Progenitor cell of endocrine pancreas (in vitro differentiated cells): ENCODE data around the gene HLCS. TPM values are rescaled to one million over a fixed set of nuclear protein-coding genes. Genes with fewer than 3 reads are reported as not detected.
A peak's percentile ranks its signal among the peaks of the same experiment; 100 is the strongest.
"Not testable (repeated sequence)": the region's sequence is repeated elsewhere in the genome, so short reads cannot be mapped to it uniquely, and the experiment has no call there.

Source experiments
- DNase-seq: peaks from one replicate; pipeline ENCODE4 v3.0.0; 2021; ENCODE audit warnings: low spot score; ENCODE audit not compliant: unreplicated experiment
- H3K27ac Mint-ChIP-seq: 2 replicates; pipeline ENCODE4 v1.8.0; 2021; ENCODE audit warnings: mild to moderate bottlenecking, moderate library complexity, mixed read lengths
- H3K27me3 Mint-ChIP-seq: 2 replicates; pipeline ENCODE4 v1.8.0; 2021; ENCODE audit warnings: mixed read lengths
- H3K36me3 Mint-ChIP-seq: 2 replicates; pipeline ENCODE4 v1.8.0; 2022; ENCODE audit warnings: mixed read lengths; ENCODE audit not compliant: insufficient read depth
- H3K4me1 Mint-ChIP-seq: 2 replicates; pipeline ENCODE4 v1.8.0; 2021; ENCODE audit warnings: low read depth, mixed read lengths
- H3K4me3 Mint-ChIP-seq: 2 replicates; pipeline ENCODE4 v1.8.0; 2021; ENCODE audit warnings: low read depth, mild to moderate bottlenecking, moderate library complexity, mixed read lengths
- H3K9me3 Mint-ChIP-seq: 2 replicates; pipeline ENCODE4 v1.8.0; 2021; ENCODE audit warnings: low read depth, mixed read lengths
- total RNA-seq: library from RNA; stranded (reverse); gene quantifications from 2 replicates; pipeline ENCODE4 v1.2.1, GENCODE V29; 2021
- TF ChIP-seq, protein P1 (sequence below): fragments of 200-600 bp; sonication (generic); IDR thresholded peaks from one replicate; pipeline ENCODE4 v1.5.0; 2021; ENCODE audit warnings: antibody characterized with exemption, mild to moderate bottlenecking; ENCODE audit not compliant: unreplicated experiment

The HLCS gene
- total RNA-seq, 1 donor from 2014 or later, result 34.3 TPM

DNA sequence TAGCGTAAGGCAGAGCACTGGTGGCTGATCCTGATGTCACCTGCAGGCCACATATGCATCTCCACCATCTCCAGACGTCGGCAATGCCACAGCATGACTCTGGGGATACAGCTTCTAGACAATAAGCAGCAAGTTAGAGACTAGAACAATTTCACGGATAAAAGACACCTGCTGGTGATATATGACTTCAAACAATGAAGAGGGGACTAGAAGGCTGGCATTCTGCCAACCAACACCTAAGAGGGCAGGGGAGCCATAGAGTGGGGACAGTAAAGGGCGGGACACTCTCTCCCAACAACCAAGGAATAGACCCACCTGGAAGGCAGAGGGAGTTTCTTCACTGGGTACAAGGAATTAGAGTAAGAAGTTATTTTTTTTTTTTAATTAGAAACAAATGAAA is 140.8 kb downstream of the HLCS start:
- Mint-ChIP-seq H3K27me3 (peaks cover 11% of the 10 kb centered on the region), H3K4me1 (peaks cover 6% of the 10 kb centered on the region), H3K9me3 (no peaks in the 10 kb centered on the region), H3K4me3 (no peak overlapping the region), H3K36me3 (peaks cover 6% of the 10 kb centered on the region), H3K27ac (no peak overlapping the region)
- DNase-seq, result no peak
- TF ChIP-seq, protein P1, sequence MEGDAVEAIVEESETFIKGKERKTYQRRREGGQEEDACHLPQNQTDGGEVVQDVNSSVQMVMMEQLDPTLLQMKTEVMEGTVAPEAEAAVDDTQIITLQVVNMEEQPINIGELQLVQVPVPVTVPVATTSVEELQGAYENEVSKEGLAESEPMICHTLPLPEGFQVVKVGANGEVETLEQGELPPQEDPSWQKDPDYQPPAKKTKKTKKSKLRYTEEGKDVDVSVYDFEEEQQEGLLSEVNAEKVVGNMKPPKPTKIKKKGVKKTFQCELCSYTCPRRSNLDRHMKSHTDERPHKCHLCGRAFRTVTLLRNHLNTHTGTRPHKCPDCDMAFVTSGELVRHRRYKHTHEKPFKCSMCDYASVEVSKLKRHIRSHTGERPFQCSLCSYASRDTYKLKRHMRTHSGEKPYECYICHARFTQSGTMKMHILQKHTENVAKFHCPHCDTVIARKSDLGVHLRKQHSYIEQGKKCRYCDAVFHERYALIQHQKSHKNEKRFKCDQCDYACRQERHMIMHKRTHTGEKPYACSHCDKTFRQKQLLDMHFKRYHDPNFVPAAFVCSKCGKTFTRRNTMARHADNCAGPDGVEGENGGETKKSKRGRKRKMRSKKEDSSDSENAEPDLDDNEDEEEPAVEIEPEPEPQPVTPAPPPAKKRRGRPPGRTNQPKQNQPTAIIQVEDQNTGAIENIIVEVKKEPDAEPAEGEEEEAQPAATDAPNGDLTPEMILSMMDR, result no peak

DNA sequence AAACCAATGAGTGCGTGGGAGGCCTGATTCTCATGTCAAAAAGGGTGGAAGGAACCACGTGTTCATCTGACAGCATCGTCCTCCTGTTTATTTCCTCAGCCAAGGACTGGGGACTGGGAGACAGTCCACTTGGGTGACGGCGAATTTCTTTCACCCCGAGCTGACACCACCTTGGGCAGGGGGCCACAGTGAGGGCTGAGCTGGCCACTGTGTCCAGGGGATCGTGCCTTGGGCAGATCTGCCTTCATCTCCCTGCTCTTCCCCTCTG is 145.5 kb downstream of the HLCS start:
- Mint-ChIP-seq H3K9me3 (no peaks in the 10 kb centered on the region), H3K4me3 (no peak overlapping the region), H3K27ac (no peak overlapping the region), H3K36me3 (peaks cover 3% of the 10 kb centered on the region), H3K4me1 (peaks cover 6% of the 10 kb centered on the region), H3K27me3 (peaks cover 12% of the 10 kb centered on the region)
- DNase-seq, result no peak
- TF ChIP-seq, protein P1, result no peak

DNA sequence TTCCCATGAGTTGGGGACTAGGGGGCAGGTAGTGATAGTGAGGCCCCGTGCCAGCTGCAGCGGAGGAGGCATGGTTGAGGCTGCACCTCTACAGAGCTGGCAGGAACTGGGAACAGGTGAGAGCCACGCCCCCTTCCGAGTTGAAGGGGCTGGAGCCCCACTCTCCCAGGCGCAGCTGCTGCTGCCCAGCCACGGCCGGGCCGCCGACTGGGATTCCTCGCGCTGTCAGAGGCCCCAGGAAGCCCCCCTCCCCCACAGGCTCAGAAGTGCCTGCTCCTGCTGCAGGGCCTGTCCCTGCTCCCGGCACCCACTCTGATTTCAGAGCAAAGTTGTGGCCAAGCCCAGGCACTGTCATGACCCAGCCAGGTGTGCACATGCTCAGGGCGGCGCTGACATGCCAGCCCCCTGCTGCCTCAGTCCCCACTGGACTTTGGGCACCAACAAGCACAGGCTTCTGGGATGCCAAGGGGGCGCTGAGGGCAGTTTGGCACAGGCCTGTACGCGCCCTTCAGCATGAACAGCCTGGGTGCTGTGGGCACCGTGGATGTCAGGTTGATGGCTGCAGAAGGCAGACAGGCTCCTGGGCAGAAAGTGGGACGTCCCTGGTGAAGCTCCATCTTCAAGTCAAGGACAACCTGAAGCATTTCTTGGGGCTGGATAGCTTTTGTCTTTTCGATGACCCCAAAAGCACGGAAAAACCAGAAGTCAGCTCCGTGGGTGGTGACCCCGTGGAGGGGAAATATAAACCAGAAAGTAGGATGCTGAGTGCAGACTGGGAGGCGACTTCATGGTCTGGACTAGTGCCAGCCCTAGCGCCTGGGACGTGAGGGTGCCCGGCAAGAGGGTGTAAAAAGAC is 146.1 kb downstream of the HLCS start:
- Mint-ChIP-seq H3K27ac (no peak overlapping the region), H3K4me3 (no peak overlapping the region), H3K27me3 (peaks cover 12% of the 10 kb centered on the region), H3K4me1 (peaks cover 6% of the 10 kb centered on the region), H3K9me3 (no peaks in the 10 kb centered on the region), H3K36me3 (peaks cover 3% of the 10 kb centered on the region)
- DNase-seq, result peak; percentile 15
- TF ChIP-seq, protein P1, result no peak

DNA sequence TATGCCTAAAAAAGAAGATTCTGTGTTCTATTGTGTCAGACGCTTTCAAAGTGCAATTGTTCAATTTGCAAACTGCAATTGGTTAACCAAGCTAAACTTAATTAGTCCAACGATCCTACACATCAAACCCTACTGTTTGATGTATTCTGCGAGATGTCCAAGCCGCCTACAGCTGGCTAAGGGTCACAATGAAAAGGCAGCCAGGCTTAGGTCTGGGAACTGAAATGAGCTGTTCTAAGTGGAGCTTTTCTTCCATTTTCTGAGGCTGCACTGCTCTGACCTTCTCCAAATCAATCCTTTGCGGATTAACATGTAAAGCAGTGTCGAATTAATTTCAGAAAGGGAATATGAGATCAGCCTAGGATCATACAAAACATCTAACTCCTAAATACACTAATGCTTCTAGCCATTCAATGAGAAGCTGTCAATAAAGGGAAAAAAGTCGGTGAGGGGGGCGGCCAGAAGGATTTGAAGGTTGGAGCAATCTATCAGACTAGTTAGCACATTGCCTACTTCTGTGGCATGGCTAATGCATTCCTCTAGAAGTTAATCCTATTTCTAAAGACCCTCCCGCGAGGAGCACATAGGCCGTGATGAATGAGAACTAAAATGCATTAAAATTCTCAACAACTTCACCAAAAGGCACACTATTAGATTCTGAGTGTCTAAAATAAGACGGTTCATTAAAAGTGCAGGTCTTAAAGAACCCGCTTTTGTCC is 148.6 kb downstream of the HLCS start:
- peaks cover 2% of the 10 kb centered on the region for H3K4me1 Mint-ChIP-seq
- peaks cover 8% of the 10 kb centered on the region for H3K27me3 Mint-ChIP-seq
- DNase-seq, result no peak
- H3K4me3 Mint-ChIP-seq, result no peak overlapping the region
- TF ChIP-seq, protein P1, result no peak
- no peak overlapping the region for H3K27ac Mint-ChIP-seq
- H3K9me3 Mint-ChIP-seq, result no peaks in the 10 kb centered on the region
- no peaks in the 10 kb centered on the region for H3K36me3 Mint-ChIP-seq

DNA sequence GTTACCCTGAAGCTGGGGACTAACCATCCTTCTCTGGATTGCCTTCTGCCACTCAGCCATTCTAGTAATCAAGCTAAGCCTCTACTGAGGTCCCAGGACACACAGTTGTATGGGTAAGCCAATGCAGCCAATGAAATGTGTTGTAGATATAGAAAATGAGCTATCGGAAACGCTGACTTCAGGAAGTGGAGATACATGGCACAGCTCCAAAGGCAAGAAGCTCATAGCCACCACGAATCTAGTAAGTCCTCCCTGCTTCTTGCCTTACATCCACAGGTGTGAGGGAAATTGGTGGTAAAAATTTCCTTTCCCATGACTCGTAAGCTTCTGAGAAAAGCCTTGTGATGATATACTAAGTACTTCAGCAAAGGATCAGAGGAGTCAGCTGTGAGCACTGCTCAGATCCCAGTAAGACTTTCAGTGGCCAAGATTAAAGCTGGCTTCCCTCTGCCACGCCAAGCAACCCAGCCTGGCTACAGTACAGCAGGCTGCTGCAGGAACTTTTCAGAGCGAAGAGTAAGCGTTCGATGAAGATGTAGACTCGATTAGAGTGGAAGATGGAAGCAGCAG is 149.8 kb downstream of the HLCS start:
- peaks cover 8% of the 10 kb centered on the region for H3K27me3 Mint-ChIP-seq
- DNase-seq, result no peak
- TF ChIP-seq, protein P1, result no peak
- no peaks in the 10 kb centered on the region for H3K9me3 Mint-ChIP-seq
- no peak overlapping the region for H3K27ac Mint-ChIP-seq
- H3K36me3 Mint-ChIP-seq, result no peaks in the 10 kb centered on the region
- H3K4me3 Mint-ChIP-seq, result no peak overlapping the region
- H3K4me1 Mint-ChIP-seq, result no peaks in the 10 kb centered on the region

DNA sequence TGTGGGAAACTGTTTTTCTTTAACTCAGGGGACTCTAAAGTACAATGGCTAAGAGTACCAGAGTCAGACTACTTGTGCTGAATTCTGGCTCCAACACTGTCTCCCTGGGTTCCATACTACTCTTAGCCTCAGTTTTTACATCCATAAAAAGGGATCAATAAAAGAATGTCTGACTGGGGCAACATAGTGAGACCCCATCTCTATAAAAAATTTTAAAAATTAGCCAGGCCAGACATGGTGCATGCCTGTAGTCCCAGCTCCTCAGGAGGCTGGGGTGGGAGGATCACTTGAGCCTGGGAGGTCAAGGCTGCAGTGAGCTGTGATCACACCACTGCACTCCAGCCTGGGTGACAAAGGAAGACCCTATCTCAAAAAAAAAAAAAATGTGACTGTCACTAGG is 150.4 kb downstream of the HLCS start:
- not testable (repeated sequence) for H3K9me3 Mint-ChIP-seq, H3K4me3 Mint-ChIP-seq, DNase-seq, H3K27me3 Mint-ChIP-seq, H3K4me1 Mint-ChIP-seq, H3K36me3 Mint-ChIP-seq, H3K27ac Mint-ChIP-seq
